Left cardiac atrium (tissue), 4 donors: ENCODE data around the gene KLHL2. TPM values are rescaled to one million over a fixed set of nuclear protein-coding genes. Genes with fewer than 3 reads are reported as not detected.
"Not testable (repeated sequence)": the region's sequence is repeated elsewhere in the genome, so short reads cannot be mapped to it uniquely, and the experiment has no call there.

ENCODE experiments used
- ATAC-seq, 2 donors: fragments of 200-7000 bp; cut with Tn5 transposase; one replicate each; pipeline ENCODE4 v1.9.1; 2020; ENCODE audit warnings: mild to moderate bottlenecking in 2 of 2, moderate library complexity in 2 of 2
- DNase-seq: peaks from one replicate; pipeline ENCODE4 v3.0.0-alpha.2; 2020
- intact Hi-C, 2 donors: fragments of 100-400 bp; cut with DNase I; formaldehyde crosslinking; loops; one replicate each; pipeline versions ENCODE4 v1.14.1 to v1.15.1; 2022 to 2023
- total RNA-seq, 2 donors: library from RNA; stranded (reverse); fragmentation: NEBNext Ultra II Directional; extraction: Animal tissue kit (Norgen Biotek cat#: 25700); gene quantifications; one replicate each; pipeline ENCODE4 v1.2.1, GENCODE V29; 2021
- donor health status: DM: no; HTN: yes; CAD: no.
- donor health status: DM: no; HTN: yes; CAD: no; lungs with severe emphysema.
- donor health status: DM: yes; HTN: yes; CAD: no.
- donor health status: Dilated cardiomyopathy.

KLHL2 gene
- total RNA-seq, 2 donors from 2014 or later, result 11.0 to 14.3 TPM

GRCh38 chr4:165198329-165198728 is 9.0 kb upstream of the KLHL2 start:
- no peak for DNase-seq
- no peak for ATAC-seq
- intact Hi-C loops, result no loop called here

- DNase-seq (no peak), ATAC-seq (no peak)
- intact Hi-C loops, result no loop called here
Observed at GRCh38 chr4:165199286-165199685, 8.1 kb upstream of the KLHL2 start.

- ATAC-seq (no peak), DNase-seq (no peak)
- intact Hi-C loops, result loop anchor here in 1 of 2 donors (10.0 kb wide), 1 partner anchor 125 kb away; the partner anchor contains the start of gene MSMO1
Observed at GRCh38 chr4:165199722-165200121, 7.6 kb upstream of the KLHL2 start.

GRCh38 chr4:165201806-165202205 is 5.6 kb upstream of the KLHL2 start:
- intact Hi-C loops, result loop anchor here in 1 of 2 donors (10.0 kb wide), 1 partner anchor 123 kb away; the partner anchor contains the start of gene MSMO1
- DNase-seq (no peak), ATAC-seq (no peak)

- intact Hi-C loops, result loop anchor here in 1 of 2 donors (10.0 kb wide), 1 partner anchor 121 kb away; the partner anchor contains the start of gene MSMO1
- DNase-seq, result no peak
- ATAC-seq, result no peak
Observed at GRCh38 chr4:165203541-165204461, 3.6 kb upstream of the KLHL2 start.

- DNase-seq (no peak), ATAC-seq (no peak)
- intact Hi-C loops, result loop anchor here in 1 of 2 donors (10.0 kb wide), 1 partner anchor 120 kb away; the partner anchor contains the start of gene MSMO1
Observed at GRCh38 chr4:165204462-165204830, 2.9 kb upstream of the KLHL2 start.

GRCh38 chr4:165207016-165207430 is 338 bp upstream of the KLHL2 start:
- ATAC-seq (peak in 1 of 2 donors; percentile 9), DNase-seq (no peak)
- intact Hi-C loops, result loop anchor here in 1 of 2 donors (10.0 kb wide), 1 partner anchor 118 kb away; the partner anchor contains the start of gene MSMO1

- intact Hi-C loops, result loop anchor here in 1 of 2 donors (10.0 kb wide), 1 partner anchor 117 kb away; the partner anchor contains the start of gene MSMO1
- DNase-seq (no peak), ATAC-seq (no peak)
Observed at GRCh38 chr4:165208221-165208652, 876 bp downstream of the KLHL2 start.

- intact Hi-C loops, result loop anchor here in 1 of 2 donors (10.0 kb wide), 1 partner anchor 116 kb away; the partner anchor contains the start of gene MSMO1
- ATAC-seq (no peak), DNase-seq (no peak)
Observed at GRCh38 chr4:165208741-165209388, 1.5 kb downstream of the KLHL2 start.

GRCh38 chr4:165209796-165210195 is 2.4 kb downstream of the KLHL2 start:
- DNase-seq, result no peak
- no peak for ATAC-seq
- intact Hi-C loops, result loop anchor here in 1 of 2 donors (10.0 kb wide), 1 partner anchor 115 kb away; the partner anchor contains the start of gene MSMO1

GRCh38 chr4:165210566-165210965 is 3.2 kb downstream of the KLHL2 start:
- intact Hi-C loops, result no loop called here
- ATAC-seq, result no peak
- no peak for DNase-seq

GRCh38 chr4:165212647-165213046 is 5.3 kb downstream of the KLHL2 start:
- ATAC-seq, intact Hi-C loops, DNase-seq: not testable (repeated sequence)

- DNase-seq, ATAC-seq, intact Hi-C loops: not testable (repeated sequence)
Observed at GRCh38 chr4:165213404-165213803, 6.0 kb downstream of the KLHL2 start.

- intact Hi-C loops, DNase-seq, ATAC-seq: not testable (repeated sequence)
Observed at GRCh38 chr4:165213991-165214709, 6.8 kb downstream of the KLHL2 start.

GRCh38 chr4:165215034-165215751 is 7.8 kb downstream of the KLHL2 start:
- intact Hi-C loops, result not testable (repeated sequence)
- ATAC-seq (peak; percentile 34 to 90), DNase-seq (peak; percentile 30)

- ATAC-seq, result peak in 1 of 2 donors; percentile 16
- intact Hi-C loops, DNase-seq: not testable (repeated sequence)
Observed at GRCh38 chr4:165215761-165216487, 8.6 kb downstream of the KLHL2 start.

- ATAC-seq (no peak), DNase-seq (no peak)
- intact Hi-C loops, result no loop called here
Observed at GRCh38 chr4:165217325-165217724, 10.0 kb downstream of the KLHL2 start.
